Hepatocyte (in vitro differentiated cells): Measurements from ENCODE around the gene ARHGAP15.

Source experiments
- CTCF ChIP-seq: fragments of 200-600 bp; sonication (generic); IDR thresholded peaks from 2 replicates; pipeline ENCODE4 v1.5.1; 2016; ENCODE audit warnings: antibody characterized with exemption, mild to moderate bottlenecking; ENCODE audit not compliant: poor library complexity
- EZH2 ChIP-seq: fragments of 200-600 bp; sonication (generic); IDR thresholded peaks from 2 replicates; pipeline ENCODE4 v1.6.1; 2016; ENCODE audit warnings: antibody characterized with exemption, mild to moderate bottlenecking, borderline replicate concordance
- EZH2phosphoT487 ChIP-seq: fragments of 200-600 bp; sonication (generic); IDR thresholded peaks from one replicate; pipeline ENCODE4 v1.6.1; 2018; ENCODE audit warnings: antibody characterized with exemption, mild to moderate bottlenecking, low read depth, moderate library complexity; ENCODE audit not compliant: unreplicated experiment, severe bottlenecking

- no peak for TF ChIP-seq CTCF
- TF ChIP-seq EZH2, result no peak
- no peak for TF ChIP-seq EZH2phosphoT487
These were observed 63.5 kb downstream of the ARHGAP15 start for GRCh38 chr2:143192716-143193115.
